ENCODE results near the gene RSAD1. TPM values are rescaled to one million over a fixed set of nuclear protein-coding genes. Genes with fewer than 3 reads are reported as not detected.
"Not testable (repeated sequence)": the region's sequence is repeated elsewhere in the genome, so short reads cannot be mapped to it uniquely, and the experiment has no call there.

The RSAD1 gene
- total RNA-seq, 2 donors from 2014 or later: 24.9 to 25.4 TPM

- DNase-seq (ENCODE audit: low spot score): peak; percentile 75
- intact Hi-C loops (cut with DNase I): no loop called here
Measured at GRCh38 chr17:50469208-50469605, 9.5 kb upstream of the RSAD1 start.

DNA sequence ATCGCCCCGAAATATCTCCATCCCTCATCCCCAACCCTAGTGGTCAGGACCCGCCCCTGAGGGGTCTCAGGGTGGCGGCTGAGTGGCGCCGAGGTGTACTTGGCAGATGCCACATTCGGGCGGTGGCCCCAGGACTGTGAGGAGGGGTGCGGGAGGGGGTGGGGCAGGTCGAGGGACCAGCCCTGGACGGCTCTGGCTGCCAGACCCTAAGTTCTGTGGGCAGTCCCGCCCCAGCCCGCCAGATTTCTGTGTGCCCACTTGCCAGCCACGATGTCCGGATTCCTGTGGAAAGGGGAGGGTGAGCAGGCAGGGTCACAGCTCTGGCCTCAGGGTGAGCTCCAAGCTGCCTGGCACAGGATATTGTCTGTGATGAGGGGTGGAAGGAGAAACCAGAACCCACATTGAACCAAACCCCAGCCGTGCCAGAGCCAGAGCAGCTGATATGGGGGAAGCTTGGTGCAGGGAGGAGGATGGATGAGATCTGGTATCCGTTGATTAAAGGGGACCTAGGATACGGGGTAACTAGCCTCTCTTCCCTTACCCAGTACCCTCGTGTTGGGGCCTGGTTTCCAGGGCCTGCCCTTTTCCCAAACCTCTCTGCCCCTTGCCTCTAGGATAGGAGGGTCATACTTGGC, 8.9 kb upstream of the RSAD1 start:
- intact Hi-C loops (cut with DNase I): no loop called here
- DNase-seq (ENCODE audit: low spot score): peak; percentile 78

DNA sequence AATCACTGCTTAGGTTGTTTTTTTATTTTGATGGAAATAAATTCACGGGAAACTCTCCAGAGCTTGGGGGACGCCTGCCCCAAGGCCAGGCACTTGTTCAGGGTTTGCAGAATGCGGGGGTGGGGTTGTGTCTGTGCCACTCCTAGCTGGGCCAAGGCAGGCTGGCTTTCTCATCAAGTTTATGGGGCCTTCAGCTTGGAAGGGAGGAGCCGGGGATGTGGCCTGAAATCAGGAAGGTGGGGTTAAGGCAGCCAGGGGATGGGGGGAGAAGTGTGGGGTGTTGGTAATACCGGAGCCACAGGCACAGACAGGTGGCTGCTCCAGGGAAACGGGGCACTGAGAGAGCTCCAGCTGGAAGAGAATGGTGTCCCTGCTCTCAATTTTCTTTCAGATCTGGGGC, 8.2 kb upstream of the RSAD1 start:
- intact Hi-C loops (cut with DNase I): no loop called here
- peak; percentile 45 for DNase-seq (ENCODE audit: low spot score)

- intact Hi-C loops (cut with DNase I): no loop called here
Measured at GRCh38 chr17:50471009-50471905, 7.4 kb upstream of the RSAD1 start.

DNA sequence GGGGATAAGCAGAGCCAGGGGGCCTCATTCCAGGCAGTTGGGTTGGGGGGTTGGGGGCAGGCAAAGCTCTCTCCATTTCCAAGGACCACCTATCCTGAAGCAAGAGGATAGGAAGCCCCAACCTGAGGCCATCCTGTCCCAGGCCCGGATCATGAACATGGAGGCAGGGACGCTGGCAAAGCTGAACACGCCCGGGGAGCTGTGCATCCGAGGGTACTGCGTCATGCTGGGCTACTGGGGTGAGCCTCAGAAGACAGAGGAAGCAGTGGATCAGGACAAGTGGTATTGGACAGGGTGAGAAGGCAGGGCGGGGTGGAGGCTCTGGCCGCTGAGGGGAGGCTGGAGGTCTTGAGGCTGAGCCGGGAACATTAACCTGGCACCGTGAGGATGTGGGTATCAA, 6.4 kb upstream of the RSAD1 start:
- intact Hi-C loops (cut with DNase I): no loop called here

More at GRCh38 chr17:50471009-50471905, 7.4 kb upstream of the RSAD1 start:
- DNase-seq (ENCODE audit: low spot score): peak; percentile 76

DNA sequence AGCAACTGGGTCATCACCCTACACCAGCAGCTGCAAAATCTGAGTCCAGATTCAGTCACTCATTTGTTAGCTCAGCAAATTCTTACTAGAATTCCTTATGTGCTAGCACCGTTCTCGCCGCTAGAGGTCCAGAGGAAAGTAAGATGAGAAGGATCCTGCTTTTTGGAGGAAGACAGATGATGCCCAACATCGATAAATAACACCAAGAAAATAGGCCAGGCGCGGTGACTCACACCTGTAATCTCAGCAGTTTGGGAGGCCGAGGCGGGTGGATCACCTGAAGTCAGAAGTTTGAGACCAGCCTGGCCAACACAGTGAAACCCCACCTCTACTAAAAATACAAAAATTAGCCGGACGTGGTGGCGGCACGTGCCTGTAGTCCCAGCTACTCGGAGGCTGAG, 5.9 kb upstream of the RSAD1 start:
- DNase-seq (ENCODE audit: low spot score): peak; percentile 38
- intact Hi-C loops (cut with DNase I): not testable (repeated sequence)

More for the DNA sequence above, 6.4 kb upstream of the RSAD1 start:
- peak; percentile 54 for DNase-seq (ENCODE audit: low spot score)

GRCh38 chr17:50473901-50474300, 4.8 kb upstream of the RSAD1 start:
- peak; percentile 54 for DNase-seq (ENCODE audit: low spot score)
- intact Hi-C loops (cut with DNase I): no loop called here

DNA sequence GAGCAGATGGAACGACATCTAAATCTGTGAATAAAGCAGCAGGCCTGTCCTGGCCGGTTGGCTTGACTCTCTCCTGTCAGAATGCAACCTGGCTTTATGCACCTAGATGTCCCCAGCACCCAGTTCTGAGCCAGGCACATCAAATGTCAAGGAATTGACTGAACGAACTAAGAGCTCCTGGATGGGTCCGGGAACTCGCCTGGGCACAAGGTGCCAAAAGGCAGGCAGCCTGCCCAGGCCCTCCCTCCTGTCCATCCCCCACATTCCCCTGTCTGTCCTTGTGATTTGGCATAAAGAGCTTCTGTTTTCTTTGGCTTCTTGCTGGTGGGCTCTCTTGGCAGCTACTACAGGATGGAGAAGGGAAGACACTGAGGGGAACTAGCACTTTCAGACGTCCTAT, 4.1 kb upstream of the RSAD1 start:
- intact Hi-C loops (cut with DNase I): no loop called here

GRCh38 chr17:50475362-50475761, 3.3 kb upstream of the RSAD1 start:
- intact Hi-C loops (cut with DNase I): no loop called here
- peak; percentile 43 for DNase-seq (ENCODE audit: low spot score)

More for the DNA sequence above, 4.1 kb upstream of the RSAD1 start:
- peak; percentile 51 for DNase-seq (ENCODE audit: low spot score)

GRCh38 chr17:50475775-50476544, 2.7 kb upstream of the RSAD1 start:
- peak; percentile 13 for DNase-seq (ENCODE audit: low spot score)
- intact Hi-C loops (cut with DNase I): not testable (repeated sequence)

DNA sequence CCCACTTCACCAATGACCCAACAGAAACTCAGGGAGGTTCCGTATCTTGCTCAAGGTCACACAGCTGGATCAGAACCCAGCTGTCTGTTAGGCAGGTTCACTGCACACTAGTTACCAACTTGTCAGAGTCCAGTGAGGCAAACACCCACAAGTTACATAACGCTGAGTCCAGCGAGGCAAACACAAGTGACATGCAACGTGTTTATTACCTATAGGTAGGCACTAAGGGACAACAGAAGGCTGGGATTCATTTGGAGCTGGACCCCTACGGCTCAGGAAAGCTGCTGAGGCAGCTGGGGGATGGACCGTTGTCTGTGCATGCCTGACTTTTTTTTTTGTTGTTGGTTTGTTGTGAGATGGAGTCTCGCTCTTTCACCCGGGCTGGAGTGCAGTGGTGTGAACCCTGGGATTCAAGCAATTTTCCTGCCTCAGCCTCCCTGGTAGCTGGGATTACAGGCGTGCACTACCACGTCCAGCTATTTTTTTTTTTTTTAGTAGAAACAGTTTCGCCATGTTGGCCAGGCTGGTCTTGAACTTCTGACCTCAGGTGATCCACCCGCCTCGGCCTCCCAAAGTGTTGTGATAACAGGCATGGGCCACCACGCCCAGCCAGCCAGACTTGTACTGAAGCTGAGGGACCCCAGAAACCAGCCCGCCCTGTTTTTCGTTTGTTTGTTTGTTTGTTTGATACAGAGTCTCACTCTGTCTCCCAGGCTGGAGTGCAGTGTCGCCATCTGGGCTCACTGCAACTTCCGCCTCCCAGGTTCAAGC, 1.9 kb upstream of the RSAD1 start:
- peak; percentile 44 for DNase-seq (ENCODE audit: low spot score)
- intact Hi-C loops (cut with DNase I): no loop called here

- peak; percentile 68 for DNase-seq (ENCODE audit: low spot score)
- intact Hi-C loops (cut with DNase I): no loop called here
Measured at GRCh38 chr17:50477976-50478375, 684 bp upstream of the RSAD1 start.

DNA sequence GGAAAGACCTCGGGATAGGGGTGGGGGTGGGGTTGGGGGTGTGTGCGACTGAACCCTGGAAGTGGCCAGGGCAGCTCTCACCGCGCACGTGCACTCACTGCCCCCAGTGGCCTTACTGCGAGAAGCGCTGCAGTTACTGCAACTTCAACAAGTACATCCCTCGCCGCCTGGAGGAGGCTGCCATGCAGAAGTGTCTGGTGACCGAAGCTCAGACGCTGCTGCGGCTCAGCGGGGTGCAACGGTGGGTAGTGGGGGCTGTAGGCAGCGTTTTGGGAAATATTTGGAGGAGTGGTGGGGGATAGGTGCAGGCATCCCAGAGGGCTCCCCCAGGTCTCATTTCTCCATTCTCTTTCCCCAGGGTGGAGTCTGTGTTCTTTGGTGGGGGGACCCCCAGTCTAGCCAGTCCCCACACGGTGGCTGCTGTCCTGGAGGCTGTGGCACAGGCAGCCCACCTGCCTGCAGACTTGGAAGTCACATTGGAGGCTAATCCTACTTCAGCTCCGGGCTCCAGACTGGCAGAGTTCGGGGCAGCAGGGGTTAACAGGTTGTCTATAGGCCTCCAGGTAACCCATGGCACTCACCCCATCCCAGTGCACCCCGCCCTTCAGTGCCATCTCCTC, 972 bp downstream of the RSAD1 start:
- peak; percentile 93 for DNase-seq (ENCODE audit: low spot score)
- intact Hi-C loops (cut with DNase I): loop anchor here in 1 of 2 donors (5.0 kb wide), 1 partner anchor 68 kb away; the partner anchor contains the start of gene SPATA20

DNA sequence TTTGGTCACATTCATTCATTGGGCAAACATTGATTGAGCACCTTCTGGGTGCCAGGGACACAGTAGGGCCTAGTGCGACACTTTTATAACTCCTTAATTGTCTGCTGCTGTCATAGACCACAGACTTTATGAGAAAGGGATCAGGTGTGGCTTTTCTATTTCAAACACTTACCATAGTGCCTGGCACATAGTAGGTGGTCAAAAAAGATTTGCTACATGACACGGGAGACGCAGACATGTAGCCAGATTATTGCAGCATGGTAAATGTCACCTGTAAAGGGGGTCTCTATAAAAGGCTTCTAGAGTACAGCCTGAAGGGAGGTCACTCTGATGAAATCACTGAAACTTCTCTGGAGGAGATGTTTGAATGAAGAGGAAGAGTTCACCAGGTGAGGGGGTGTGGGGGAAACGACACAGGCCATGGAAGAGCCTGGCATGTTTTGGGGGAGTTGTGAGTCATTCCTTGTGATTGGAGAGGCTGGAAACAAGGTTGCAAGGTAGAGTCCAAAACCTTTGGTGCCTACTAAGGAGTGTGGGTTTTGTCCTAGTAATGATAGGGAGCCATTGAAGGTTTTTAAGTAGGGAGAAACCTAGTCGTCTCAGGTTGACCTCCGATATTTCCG, 1.6 kb downstream of the RSAD1 start:
- no peak for DNase-seq (ENCODE audit: low spot score)
- intact Hi-C loops (cut with DNase I): loop anchor here in 1 of 2 donors (5.0 kb wide), 1 partner anchor 67 kb away; the partner anchor contains the start of gene SPATA20

DNA sequence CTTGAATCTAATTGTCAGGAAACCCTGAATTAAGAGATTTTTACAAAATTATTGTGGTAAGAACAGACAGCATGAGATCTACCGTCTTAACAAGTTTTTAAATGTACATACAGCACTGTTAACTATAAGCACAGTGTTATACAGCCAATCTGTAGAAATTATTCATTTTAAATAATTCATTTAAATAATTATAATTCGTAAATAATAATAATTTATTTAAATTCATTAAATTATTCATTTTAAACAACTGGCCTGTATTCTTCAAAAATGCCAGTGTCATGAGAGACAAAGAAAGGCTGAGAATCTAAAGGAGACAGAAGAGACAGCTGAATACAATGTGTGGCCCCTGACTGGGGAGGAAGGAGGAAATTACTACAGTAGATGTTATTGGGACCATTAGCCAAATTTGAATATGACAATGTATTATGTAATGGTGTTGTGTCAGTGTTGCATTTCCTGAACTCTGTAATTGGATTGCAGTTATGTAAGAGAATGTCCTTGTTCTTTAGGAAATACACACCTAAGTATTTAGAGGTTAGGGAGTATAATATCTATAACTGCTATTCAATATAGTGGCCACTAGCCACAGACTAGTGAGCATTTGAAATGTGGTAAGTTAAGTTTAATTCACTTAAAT, 2.3 kb downstream of the RSAD1 start:
- no peak for DNase-seq (ENCODE audit: low spot score)
- intact Hi-C loops (cut with DNase I): loop anchor here in 1 of 2 donors (5.0 kb wide), 1 partner anchor 66 kb away; the partner anchor contains the start of gene SPATA20

- DNase-seq (ENCODE audit: low spot score): no peak
- intact Hi-C loops (cut with DNase I): loop anchor here in 1 of 2 donors (5.0 kb wide), 1 partner anchor 66 kb away; the partner anchor contains the start of gene SPATA20
Measured at GRCh38 chr17:50481648-50482047, 3.0 kb downstream of the RSAD1 start.

- DNase-seq (ENCODE audit: low spot score): peak; percentile 79
- intact Hi-C loops (cut with DNase I): loop anchor here in 1 of 2 donors (5.0 kb wide), 1 partner anchor 65 kb away; the partner anchor contains the start of gene SPATA20
Measured at GRCh38 chr17:50482110-50482509, 3.5 kb downstream of the RSAD1 start.
